NCI-H446 (cell line): ENCODE results near the gene GOLT1A.

Experiments used
- DNase-seq, 2 experiments: peaks; one replicate each; lab custom pipeline; 2025; lab: John Stamatoyannopoulos, UW

The GOLT1A gene

GRCh38 chr1:204219971-204220616, 6.3 kb upstream of the GOLT1A start:
- no peak for DNase-seq

- no peak for DNase-seq
These were observed 4.8 kb upstream of the GOLT1A start for GRCh38 chr1:204218552-204218951.

GRCh38 chr1:204217648-204218000, 3.8 kb upstream of the GOLT1A start:
- no peak for DNase-seq

GRCh38 chr1:204216880-204217647, 3.3 kb upstream of the GOLT1A start:
- DNase-seq = no peak

- no peak for DNase-seq
These were observed 2.4 kb upstream of the GOLT1A start for GRCh38 chr1:204216236-204216635.

- no peak for DNase-seq
These were observed 1.1 kb downstream of the GOLT1A start for GRCh38 chr1:204212715-204213114.

GRCh38 chr1:204211046-204211445, 2.7 kb downstream of the GOLT1A start:
- no peak for DNase-seq

- peak; percentile 18 to 55 for DNase-seq
These were observed 6.6 kb downstream of the GOLT1A start for GRCh38 chr1:204207136-204207616.

- no peak for DNase-seq
These were observed 7.7 kb downstream of the GOLT1A start for GRCh38 chr1:204206121-204206520.

- no peak for DNase-seq
These were observed 8.3 kb downstream of the GOLT1A start for GRCh38 chr1:204205486-204205885.

GRCh38 chr1:204204944-204205343, 8.8 kb downstream of the GOLT1A start:
- DNase-seq = no peak

GRCh38 chr1:204203206-204203767, 10.5 kb downstream of the GOLT1A start:
- no peak for DNase-seq

- no peak for DNase-seq
These were observed 11.3 kb downstream of the GOLT1A start for GRCh38 chr1:204202481-204202880.

- DNase-seq = no peak
These were observed 12.3 kb downstream of the GOLT1A start for GRCh38 chr1:204201348-204202040.

- DNase-seq = peak; percentile 45 to 72
These were observed 14.2 kb downstream of the GOLT1A start for GRCh38 chr1:204199579-204199978.

GRCh38 chr1:204198348-204199340, 15.1 kb downstream of the GOLT1A start:
- DNase-seq = peak; percentile 32 to 64

- DNase-seq = no peak
These were observed 16.7 kb downstream of the GOLT1A start for GRCh38 chr1:204197068-204197467.

GRCh38 chr1:204196068-204196795, 17.6 kb downstream of the GOLT1A start, which contains the start of gene KISS1:
Gene KISS1 (minus strand): TSS chr1:204196491. CDS start chr1:204192876, 3,615 bp downstream.
- DNase-seq = no peak

GRCh38 chr1:204194771-204195170, 19.0 kb downstream of the GOLT1A start:
- no peak for DNase-seq

GRCh38 chr1:204194080-204194479, 19.7 kb downstream of the GOLT1A start:
- no peak for DNase-seq
